ENCODE measurements around the gene GALT. TPM values are rescaled to one million over a fixed set of nuclear protein-coding genes. Genes with fewer than 3 reads are reported as not detected.

Gene GALT
- total RNA-seq, 4 donors from 2014 or later = 8.1 to 23.6 (median 20.0) TPM

GRCh38 chr9:34684816-34685215 is 38.3 kb downstream of the GALT start:
- no peaks in the 10 kb centered on the region for H3K36me3 ChIP-seq
- H3K9me3 ChIP-seq = no peaks in the 10 kb centered on the region
- DNase-seq (no peak), ATAC-seq (no peak)
- H3K4me3 ChIP-seq = no peak overlapping the region
- H3K4me1 ChIP-seq = no peaks in the 10 kb centered on the region
- no peaks in the 10 kb centered on the region for H3K27me3 ChIP-seq
- TF ChIP-seq POLR2A (IDR thresholded peaks at IDR 0.05) (no peak), CTCF (IDR thresholded peaks at IDR 0.05 in 4 of 5, conservative IDR thresholded peaks at IDR 0.05 in 1 of 5) (no peak)
- intact Hi-C loops (cut with DNase I; ENCODE audit: low total_unique reads) = no loop called here
- no peak overlapping the region for H3K27ac ChIP-seq
- in situ Hi-C loops (cut with MboI; ENCODE audit: low sequenced_read_pairs in 4 of 4) = no loop called here

- intact Hi-C loops (cut with DNase I; ENCODE audit: low total_unique reads) (no loop called here), in situ Hi-C loops (cut with MboI; ENCODE audit: low sequenced_read_pairs in 4 of 4) (no loop called here)
- Histone ChIP-seq H3K36me3 (no peaks in the 10 kb centered on the region), H3K27me3 (no peaks in the 10 kb centered on the region), H3K27ac (no peak overlapping the region), H3K4me1 (no peaks in the 10 kb centered on the region), H3K9me3 (no peaks in the 10 kb centered on the region), H3K4me3 (no peak overlapping the region)
- DNase-seq (no peak), ATAC-seq (no peak)
- TF ChIP-seq CTCF (IDR thresholded peaks at IDR 0.05 in 4 of 5, conservative IDR thresholded peaks at IDR 0.05 in 1 of 5) (no peak), POLR2A (IDR thresholded peaks at IDR 0.05) (no peak)
Measured at GRCh38 chr9:34685591-34685990, 39.1 kb downstream of the GALT start.

GRCh38 chr9:34686231-34686630 is 39.8 kb downstream of the GALT start:
- ATAC-seq (no peak), DNase-seq (no peak)
- Histone ChIP-seq H3K4me3 (no peak overlapping the region), H3K36me3 (no peaks in the 10 kb centered on the region), H3K9me3 (no peaks in the 10 kb centered on the region), H3K4me1 (no peaks in the 10 kb centered on the region), H3K27me3 (no peaks in the 10 kb centered on the region), H3K27ac (no peak overlapping the region)
- intact Hi-C loops (cut with DNase I; ENCODE audit: low total_unique reads) (no loop called here), in situ Hi-C loops (cut with MboI; ENCODE audit: low sequenced_read_pairs in 4 of 4) (no loop called here)
- no peak for TF ChIP-seq POLR2A (IDR thresholded peaks at IDR 0.05)
- TF ChIP-seq CTCF (IDR thresholded peaks at IDR 0.05 in 4 of 5, conservative IDR thresholded peaks at IDR 0.05 in 1 of 5) = no peak

- in situ Hi-C loops (cut with MboI; ENCODE audit: low sequenced_read_pairs in 4 of 4) (no loop called here), intact Hi-C loops (cut with DNase I; ENCODE audit: low total_unique reads) (no loop called here)
- H3K9me3 ChIP-seq = no peaks in the 10 kb centered on the region
- no peaks in the 10 kb centered on the region for H3K36me3 ChIP-seq
- TF ChIP-seq POLR2A (IDR thresholded peaks at IDR 0.05) (no peak), CTCF (IDR thresholded peaks at IDR 0.05 in 4 of 5, conservative IDR thresholded peaks at IDR 0.05 in 1 of 5) (no peak)
- H3K27me3 ChIP-seq = no peaks in the 10 kb centered on the region
- DNase-seq = no peak
- no peaks in the 10 kb centered on the region for H3K4me1 ChIP-seq
- H3K27ac ChIP-seq = no peak overlapping the region
- no peak overlapping the region for H3K4me3 ChIP-seq
- no peak for ATAC-seq
Measured at GRCh38 chr9:34686732-34687131, 40.3 kb downstream of the GALT start.

GRCh38 chr9:34687276-34688030 is 41.0 kb downstream of the GALT start:
- ATAC-seq (no peak), DNase-seq (no peak)
- Histone ChIP-seq H3K36me3 (no peaks in the 10 kb centered on the region), H3K27ac (no peak overlapping the region), H3K4me1 (no peaks in the 10 kb centered on the region), H3K9me3 (no peaks in the 10 kb centered on the region), H3K27me3 (no peaks in the 10 kb centered on the region), H3K4me3 (no peak overlapping the region)
- TF ChIP-seq CTCF (IDR thresholded peaks at IDR 0.05 in 4 of 5, conservative IDR thresholded peaks at IDR 0.05 in 1 of 5) (no peak), POLR2A (IDR thresholded peaks at IDR 0.05) (no peak)
- in situ Hi-C loops (cut with MboI; ENCODE audit: low sequenced_read_pairs in 4 of 4) (no loop called here), intact Hi-C loops (cut with DNase I; ENCODE audit: low total_unique reads) (no loop called here)
